ENCODE measurements around the gene SPDYE17. TPM values are rescaled to one million over a fixed set of nuclear protein-coding genes. Genes with fewer than 3 reads are reported as not detected.
"Not testable (repeated sequence)": the region's sequence is repeated elsewhere in the genome, so short reads cannot be mapped to it uniquely, and the experiment has no call there.

SPDYE17 gene
- not detected for polyA plus RNA-seq

GRCh38 chr7:77032261-77032660 is at the start of gene SPDYE17:
SPDYE17 (minus strand) TSS chr7:77032361; CDS start chr7:77030570, 1,791 bp downstream.
- not testable (repeated sequence) for H3K27ac ChIP-seq (ENCODE audit: low read depth, low read length)
- WGBS, 3 donors: 89 to 92% methylated on average over 3 to 5 of the region's 8 CpGs; no CpG with 5 or more reads in 1 of the 3 donors

GRCh38 chr7:77080236-77080635 is 48.1 kb upstream of the SPDYE17 start:
- WGBS, 3 donors: 84 to 100% (median 90%) methylated on average over 1 to 2 of the region's 2 CpGs
- not testable (repeated sequence) for H3K27ac ChIP-seq (ENCODE audit: low read depth, low read length)

- not testable (repeated sequence) for H3K27ac ChIP-seq (ENCODE audit: low read depth, low read length)
- 61 to 73% (median 65%) methylated on average over 4 to 5 of the region's 5 CpGs for WGBS, 3 donors
These were observed 47.5 kb upstream of the SPDYE17 start for GRCh38 chr7:77079624-77080023.

GRCh38 chr7:77079112-77079511 is 47.0 kb upstream of the SPDYE17 start:
- H3K27ac ChIP-seq (ENCODE audit: low read depth, low read length): not testable (repeated sequence)

- not testable (repeated sequence) for H3K27ac ChIP-seq (ENCODE audit: low read depth, low read length)
- WGBS, 3 donors: 84 to 98% (median 90%) methylated on average over 4 to 5 of the region's 5 CpGs
These were observed 44.9 kb upstream of the SPDYE17 start for GRCh38 chr7:77077060-77077459.

- WGBS, 3 donors: 90 to 100% (median 98%) methylated on average over 3 to 4 of the region's 6 CpGs
- H3K27ac ChIP-seq (ENCODE audit: low read depth, low read length): not testable (repeated sequence)
These were observed 42.7 kb upstream of the SPDYE17 start for GRCh38 chr7:77074786-77075396.

- WGBS, 3 donors: 93 to 97% (median 96%) methylated on average over 5 to 6 of the region's 6 CpGs
These were observed 38.9 kb upstream of the SPDYE17 start for GRCh38 chr7:77071108-77071507.

GRCh38 chr7:77065869-77066268 is 33.7 kb upstream of the SPDYE17 start:
- H3K27ac ChIP-seq (ENCODE audit: low read depth, low read length): not testable (repeated sequence)
- 82 to 92% (median 89%) methylated on average over 7 of the region's 7 CpGs for whole genome bisulfite sequencing, 3 donors

More at GRCh38 chr7:77071108-77071507, 38.9 kb upstream of the SPDYE17 start:
- H3K27ac ChIP-seq (ENCODE audit: low read depth, low read length): not testable (repeated sequence)

- WGBS, 3 donors: 94 to 100% (median 96%) methylated on average over 3 of the region's 4 CpGs
- H3K27ac ChIP-seq (ENCODE audit: low read depth, low read length): not testable (repeated sequence)
These were observed 31.6 kb upstream of the SPDYE17 start for GRCh38 chr7:77063732-77064131.

GRCh38 chr7:77062557-77062956 is 30.4 kb upstream of the SPDYE17 start, which contains the start of gene SPDYE18:
SPDYE18 (minus strand) TSS chr7:77062558; CDS start chr7:77060512, 2,046 bp downstream.
- not testable (repeated sequence) for H3K27ac ChIP-seq (ENCODE audit: low read depth, low read length)
- 89 to 100% (median 97%) methylated on average over 3 to 4 of the region's 4 CpGs for WGBS, 3 donors

- H3K27ac ChIP-seq (ENCODE audit: low read depth, low read length): not testable (repeated sequence)
- 84 to 95% (median 85%) methylated on average over 5 to 7 of the region's 10 CpGs for WGBS, 3 donors
These were observed 5.8 kb downstream of the SPDYE17 start for GRCh38 chr7:77026349-77026748.

GRCh38 chr7:77010074-77010680 is 22.0 kb downstream of the SPDYE17 start:
- not testable (repeated sequence) for H3K27ac ChIP-seq (ENCODE audit: low read depth, low read length)
- WGBS, 3 donors: 76 to 89% (median 88%) methylated on average over 5 to 11 of the region's 16 CpGs

- not testable (repeated sequence) for H3K27ac ChIP-seq (ENCODE audit: low read depth, low read length)
- 36 to 70% (median 56%) methylated on average over 10 of the region's 10 CpGs for WGBS, 3 donors
These were observed 24.2 kb downstream of the SPDYE17 start for GRCh38 chr7:77008000-77008399.

- 74 to 82% (median 75%) methylated on average over 8 to 14 of the region's 22 CpGs for WGBS, 3 donors
- not testable (repeated sequence) for H3K27ac ChIP-seq (ENCODE audit: low read depth, low read length)
These were observed 25.7 kb downstream of the SPDYE17 start for GRCh38 chr7:77006127-77007110.

- 83 to 91% (median 90%) methylated on average over 9 to 22 of the region's 27 CpGs for WGBS, 3 donors
These were observed 26.6 kb downstream of the SPDYE17 start for GRCh38 chr7:77005461-77006057.

GRCh38 chr7:77004151-77004550 is 28.0 kb downstream of the SPDYE17 start:
- 93 to 96% (median 95%) methylated on average over 9 to 11 of the region's 18 CpGs for WGBS, 3 donors

More at GRCh38 chr7:77005461-77006057, 26.6 kb downstream of the SPDYE17 start:
- not testable (repeated sequence) for H3K27ac ChIP-seq (ENCODE audit: low read depth, low read length)

GRCh38 chr7:77003241-77003640 is 28.9 kb downstream of the SPDYE17 start:
- H3K27ac ChIP-seq (ENCODE audit: low read depth, low read length): not testable (repeated sequence)
- 97 to 98% (median 98%) methylated on average over 9 to 10 of the region's 10 CpGs for whole genome bisulfite sequencing, 3 donors

More at GRCh38 chr7:77004151-77004550, 28.0 kb downstream of the SPDYE17 start:
- not testable (repeated sequence) for H3K27ac ChIP-seq (ENCODE audit: low read depth, low read length)

- 92 to 96% (median 93%) methylated on average over 20 to 21 of the region's 21 CpGs for WGBS, 3 donors
- H3K27ac ChIP-seq (ENCODE audit: low read depth, low read length): not testable (repeated sequence)
These were observed 29.4 kb downstream of the SPDYE17 start for GRCh38 chr7:77002678-77003233.
